Middle frontal gyrus (tissue), 1 donor: Measurements from ENCODE around the gene MTCH1.

Experiments used
- DNase-seq: peaks from one replicate; pipeline ENCODE4 v3.0.0-alpha.2; 2015; ENCODE audit warnings: low spot score; ENCODE audit errors: extremely low spot score

Gene MTCH1

GRCh38 chr6:36970892-36971842 lies 14.8 kb downstream of the MTCH1 start:
- DNase-seq, result no peak

- DNase-seq, result no peak
These were observed 15.8 kb downstream of the MTCH1 start for GRCh38 chr6:36969988-36970891.

DNA sequence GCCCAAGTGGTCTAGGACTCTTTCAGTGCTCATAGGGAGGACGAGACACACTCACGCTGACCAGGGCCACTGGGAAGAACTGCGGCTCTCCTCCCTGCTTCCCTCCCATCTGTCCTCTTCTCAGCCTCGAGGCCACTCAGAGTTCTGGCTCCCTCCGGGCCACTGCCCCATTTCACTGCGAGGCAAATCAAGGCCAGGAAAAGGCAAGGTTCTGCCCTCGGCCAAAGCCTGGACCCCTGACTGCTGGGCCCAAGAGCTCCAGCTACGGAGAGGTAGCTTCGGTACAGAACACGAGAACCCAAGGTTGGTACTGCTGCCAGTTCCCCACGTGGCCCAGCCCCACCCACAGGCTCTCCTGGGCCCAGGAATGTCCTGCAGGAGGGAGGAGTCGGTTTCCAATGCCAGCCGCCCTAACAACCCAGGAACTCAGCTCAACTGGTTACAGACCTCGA lies 16.7 kb downstream of the MTCH1 start:
- DNase-seq, result no peak

GRCh38 chr6:36968266-36968977 lies 17.6 kb downstream of the MTCH1 start:
- DNase-seq, result no peak

DNA sequence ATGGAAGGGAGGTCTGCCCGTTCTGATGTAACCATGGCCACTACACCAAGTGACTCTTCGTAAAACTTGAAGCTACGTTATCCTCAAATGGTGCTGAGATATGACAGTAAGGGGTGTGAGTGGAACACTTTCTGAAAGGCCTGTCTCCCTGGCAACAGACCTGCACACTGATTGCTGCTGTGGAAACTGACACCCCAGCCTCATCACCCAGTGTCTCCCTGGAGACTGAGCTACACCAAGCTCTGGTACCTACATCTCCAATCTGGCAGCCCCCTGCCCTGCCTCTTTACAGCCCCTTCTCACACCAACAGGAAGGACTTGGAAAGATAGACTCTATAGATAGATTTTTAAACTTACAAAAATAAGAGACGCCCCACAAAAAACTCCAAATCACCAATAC lies 18.2 kb downstream of the MTCH1 start:
- DNase-seq, result no peak

- DNase-seq, result no peak
These were observed 18.7 kb downstream of the MTCH1 start for GRCh38 chr6:36967301-36967700.

DNA sequence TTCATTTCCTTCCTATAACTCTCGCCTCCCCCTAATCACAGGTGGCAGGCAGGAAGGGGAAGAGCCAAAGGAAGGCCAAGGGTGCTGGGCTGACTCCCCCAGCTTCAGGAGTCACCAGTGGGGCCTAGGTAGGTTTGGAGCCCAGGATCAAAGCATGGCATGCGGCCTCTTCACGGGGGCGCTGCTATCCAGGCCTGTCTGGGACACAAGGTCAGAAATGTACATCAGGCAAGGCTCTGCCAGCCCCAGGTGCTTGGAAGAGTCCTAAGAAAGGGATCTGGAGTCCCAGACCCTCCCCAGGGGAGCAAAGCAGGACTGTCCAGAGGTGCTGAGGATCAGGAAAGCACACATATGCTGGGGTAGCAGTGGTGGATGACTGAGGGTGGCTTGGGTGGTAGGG lies 21.1 kb downstream of the MTCH1 start:
- no peak for DNase-seq

- DNase-seq, result no peak
These were observed 21.6 kb downstream of the MTCH1 start for GRCh38 chr6:36964349-36964748.

DNA sequence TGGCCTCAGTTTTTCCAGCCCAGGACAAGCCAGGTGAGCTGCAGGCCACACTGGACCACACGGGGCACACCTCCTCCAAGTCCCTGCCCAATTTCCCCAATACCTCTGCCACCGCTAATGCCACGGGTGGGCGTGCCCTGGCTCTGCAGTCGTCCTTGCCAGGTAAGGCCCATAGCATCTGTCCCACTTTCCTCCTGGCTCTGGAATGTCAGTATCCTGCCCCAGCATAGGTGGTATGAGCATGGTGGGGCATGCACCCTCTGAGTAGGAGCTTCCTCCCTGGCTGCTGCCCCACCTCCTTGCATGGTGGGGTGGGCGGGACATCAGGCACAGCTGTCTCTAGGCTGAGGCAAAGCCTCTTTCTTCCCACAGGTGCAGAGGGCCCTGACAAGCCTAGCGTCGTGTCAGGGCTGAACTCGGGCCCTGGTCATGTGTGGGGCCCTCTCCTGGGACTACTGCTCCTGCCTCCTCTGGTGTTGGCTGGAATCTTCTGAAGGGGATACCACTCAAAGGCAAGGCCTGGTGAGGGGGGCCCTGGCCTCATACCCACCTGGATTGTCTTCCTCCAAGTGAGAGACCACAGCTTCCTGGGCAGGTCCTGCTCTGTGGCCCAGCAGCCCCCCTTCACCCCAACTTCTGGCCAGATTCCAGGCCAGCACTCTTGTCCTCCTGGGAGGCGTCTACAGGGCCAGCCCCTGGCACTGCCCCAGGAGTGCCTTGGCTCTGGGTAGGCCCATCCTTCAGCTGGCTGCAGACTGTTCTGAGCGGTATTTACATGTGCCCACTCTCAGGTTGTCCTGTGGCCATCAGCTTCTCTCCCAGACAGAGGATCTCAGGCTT lies 22.3 kb downstream of the MTCH1 start:
- no peak for DNase-seq

- peak; percentile 13 for DNase-seq
These were observed 23.1 kb downstream of the MTCH1 start for GRCh38 chr6:36962874-36963273.

- no peak for DNase-seq
These were observed 24.3 kb downstream of the MTCH1 start for GRCh38 chr6:36961441-36962435.

DNA sequence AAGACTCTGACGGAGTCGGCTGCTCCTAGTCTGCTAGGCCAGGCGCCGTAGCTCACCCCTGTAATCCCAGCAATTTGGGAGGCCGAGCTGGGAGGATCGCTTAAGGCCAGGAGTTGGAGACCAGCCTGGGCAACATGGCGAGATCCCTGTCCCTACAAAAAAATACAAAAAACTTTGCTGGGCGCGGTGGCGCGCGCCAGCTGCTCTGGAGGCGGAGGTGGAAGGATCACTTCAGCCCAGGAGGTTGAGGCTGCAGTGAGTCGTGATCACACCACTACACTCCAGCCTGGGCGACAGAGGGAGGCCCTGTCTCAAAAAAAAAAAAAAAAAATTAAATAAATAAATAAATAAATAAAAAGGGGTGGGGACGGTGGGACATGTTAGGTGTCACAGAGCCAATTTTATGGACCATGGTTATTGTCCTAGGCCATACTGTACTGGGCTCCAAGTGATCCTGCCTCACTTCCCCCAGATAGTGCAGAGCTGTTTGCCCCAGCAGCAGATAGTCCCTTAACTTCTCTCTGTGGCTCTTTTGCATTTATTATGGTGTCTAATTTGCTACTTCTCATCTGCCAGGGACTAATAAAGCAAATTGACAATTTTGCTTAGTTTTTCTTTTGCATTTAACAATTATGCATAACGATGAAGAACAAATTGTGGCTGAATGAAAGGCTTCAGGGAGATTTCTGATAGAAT lies 26.3 kb downstream of the MTCH1 start:
- no peak for DNase-seq

- no peak for DNase-seq
These were observed 27.0 kb downstream of the MTCH1 start for GRCh38 chr6:36958775-36959554.

GRCh38 chr6:36957773-36958271 lies 28.2 kb downstream of the MTCH1 start:
- no peak for DNase-seq

DNA sequence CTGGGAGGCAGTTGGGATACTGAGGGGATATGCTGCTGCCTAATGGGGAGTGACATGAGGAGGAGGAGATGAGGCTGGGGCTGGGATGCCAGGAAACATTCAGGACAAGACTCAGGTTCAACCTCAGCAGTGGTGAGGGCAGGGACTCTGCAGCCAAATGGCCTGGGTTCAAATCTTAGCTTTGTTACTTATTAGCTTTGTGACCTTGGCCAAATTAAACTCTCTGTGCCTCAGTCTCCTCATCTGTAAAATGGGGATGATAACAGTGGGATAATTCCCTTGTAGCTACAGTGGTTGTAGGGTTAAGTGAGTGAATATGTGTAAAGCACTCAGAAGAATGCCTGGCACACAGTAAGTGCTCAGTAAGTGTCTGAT lies 29.6 kb downstream of the MTCH1 start:
- DNase-seq, result no peak

DNA sequence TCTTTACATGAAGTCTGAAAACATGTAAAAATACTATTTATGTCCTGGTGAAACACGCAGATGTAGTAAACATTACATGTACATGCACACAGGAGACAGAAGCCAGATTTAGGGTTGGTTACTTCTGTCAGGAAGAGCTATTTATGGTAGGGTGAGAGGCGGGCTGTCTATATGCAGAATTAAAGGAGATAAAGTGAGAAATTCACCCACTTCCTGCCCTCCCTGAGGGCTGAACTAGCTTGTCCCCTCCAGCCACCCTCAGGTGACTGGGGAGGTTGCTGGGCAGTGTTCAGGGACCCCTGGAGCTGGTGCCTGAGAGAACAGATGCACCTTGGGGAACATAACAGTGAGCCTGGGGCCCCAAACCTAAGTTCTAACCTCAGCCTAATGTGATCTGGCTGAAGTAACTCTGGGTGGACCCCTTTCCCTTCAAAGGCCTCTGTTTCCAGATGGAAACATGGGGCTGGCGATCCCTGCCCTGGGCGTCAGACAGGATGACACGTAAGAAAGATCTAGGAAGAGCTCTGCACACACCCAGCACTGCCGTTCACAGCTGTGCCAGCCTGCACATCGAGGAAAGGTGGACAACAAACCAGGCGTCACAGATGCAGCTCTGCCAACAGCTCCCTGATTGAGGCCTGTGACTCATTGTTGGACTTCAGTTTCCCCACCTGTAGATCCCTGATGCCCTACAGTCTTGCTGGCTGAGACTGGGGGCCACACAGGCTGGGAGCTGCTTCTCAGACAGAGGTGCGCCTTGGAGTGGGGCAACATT lies 30.1 kb downstream of the MTCH1 start:
- no peak for DNase-seq

GRCh38 chr6:36955136-36955535 lies 30.9 kb downstream of the MTCH1 start:
- DNase-seq, result no peak
